Caco-2 (cell line): ENCODE measurements around the gene ATP6V0B. TPM values are rescaled to one million over a fixed set of nuclear protein-coding genes. Genes with fewer than 3 reads are reported as not detected.

ENCODE experiments used
- BruUV-seq: library from RNA; stranded (reverse); fragments of 400-500 nt; replicated peaks from 2 replicates; lab custom pipeline; 2021; lab: Mats Ljungman, UMichigan
- CTCF ChIA-PET: fragments of 300-600 bp; sonication (Branson Sonifier 250); formaldehyde crosslinking; loops from one replicate; lab custom pipeline; 2022; ENCODE audit warnings: antibody characterized with exemption; lab: Charles Lee
- POLR2A ChIA-PET: fragments of 300-600 bp; sonication (Branson Sonifier 250); formaldehyde crosslinking; loops from one replicate; lab custom pipeline; 2022; ENCODE audit warnings: antibody characterized with exemption; lab: Charles Lee
- DNase-seq, 2 experiments: peaks; one replicate each; pipeline versions ENCODE4 v3.0.0 to v3.0.0-alpha.2; 2020 to 2022
- H3K27me3 ChIP-seq: replicated peaks from 2 replicates; pipeline ENCODE4 v1.6.0; 2011; ENCODE audit warnings: low read length; ENCODE audit not compliant: control insufficient read depth, insufficient read depth
- H3K36me3 ChIP-seq: 2 replicates; pipeline ENCODE4 v1.5.1; 2011; ENCODE audit warnings: low read length; ENCODE audit not compliant: control insufficient read depth, insufficient read depth
- H3K4me1 ChIP-seq: fragments of 250-450 bp; sonication (Bioruptor Pico); 2 replicates; pipeline ENCODE4 v1.5.1; 2020; ENCODE audit warnings: mild to moderate bottlenecking
- H3K4me3 ChIP-seq: 2 replicates; pipeline ENCODE4 v1.5.1; 2011; ENCODE audit warnings: low read depth, mild to moderate bottlenecking, control low read depth, low read length
- H3K9me3 ChIP-seq: fragments of 250-450 bp; sonication (Bioruptor Pico); 2 replicates; pipeline ENCODE4 v1.5.1; 2020; ENCODE audit warnings: mild to moderate bottlenecking, moderate library complexity
- H3K27ac Mint-ChIP-seq: one replicate; pipeline ENCODE4 v1.8.0; 2022; ENCODE audit warnings: mixed read lengths; ENCODE audit not compliant: unreplicated experiment
- H3K27me3 Mint-ChIP-seq: one replicate; pipeline ENCODE4 v1.8.0; 2022; ENCODE audit warnings: mixed read lengths; ENCODE audit not compliant: insufficient read depth, unreplicated experiment
- H3K36me3 Mint-ChIP-seq: one replicate; pipeline ENCODE4 v1.8.0; 2022; ENCODE audit warnings: mild to moderate bottlenecking, mixed read lengths; ENCODE audit not compliant: insufficient read depth, unreplicated experiment
- H3K4me1 Mint-ChIP-seq: one replicate; pipeline ENCODE4 v1.8.0; 2022; ENCODE audit warnings: low read depth, mixed read lengths; ENCODE audit not compliant: unreplicated experiment
- H3K4me3 Mint-ChIP-seq: one replicate; pipeline ENCODE4 v1.8.0; 2022; ENCODE audit warnings: mild to moderate bottlenecking, moderate library complexity, mixed read lengths; ENCODE audit not compliant: unreplicated experiment
- H3K9me3 Mint-ChIP-seq: one replicate; pipeline ENCODE4 v1.8.0; 2022; ENCODE audit warnings: mixed read lengths; ENCODE audit not compliant: unreplicated experiment
- intact Hi-C: fragments of 100-400 bp; cut with micrococcal nuclease; formaldehyde crosslinking; loops from one replicate; pipeline ENCODE4 v1.10.0; 2022; ENCODE audit not compliant: unreplicated experiment
- total RNA-seq: library from RNA; stranded (reverse); gene quantifications from 2 replicates; pipeline ENCODE4 v1.2.3, GENCODE V29; 2022
- TF ChIP-seq, protein P1 (sequence below), 2 experiments: fragments of 200-600 bp in 1 of 2; IDR thresholded peaks; 1 replicate in 1 of 2; 2 replicates in 1 of 2; pipeline versions ENCODE4 v1.5.1 to v1.8.0; 2011 to 2022; ENCODE audit warnings: antibody characterized with exemption in 1 of 2, control low read depth in 1 of 2, inconsistent platforms in 1 of 2, low read depth in 1 of 2, low read length in 1 of 2, mild to moderate bottlenecking in 1 of 2, moderate library complexity in 1 of 2; ENCODE audit not compliant: insufficient read depth in 1 of 2, severe bottlenecking in 1 of 2, unreplicated experiment in 1 of 2

ATP6V0B gene
- total RNA-seq, 1 experiment from 2014 or later: 91.2 TPM

DNA sequence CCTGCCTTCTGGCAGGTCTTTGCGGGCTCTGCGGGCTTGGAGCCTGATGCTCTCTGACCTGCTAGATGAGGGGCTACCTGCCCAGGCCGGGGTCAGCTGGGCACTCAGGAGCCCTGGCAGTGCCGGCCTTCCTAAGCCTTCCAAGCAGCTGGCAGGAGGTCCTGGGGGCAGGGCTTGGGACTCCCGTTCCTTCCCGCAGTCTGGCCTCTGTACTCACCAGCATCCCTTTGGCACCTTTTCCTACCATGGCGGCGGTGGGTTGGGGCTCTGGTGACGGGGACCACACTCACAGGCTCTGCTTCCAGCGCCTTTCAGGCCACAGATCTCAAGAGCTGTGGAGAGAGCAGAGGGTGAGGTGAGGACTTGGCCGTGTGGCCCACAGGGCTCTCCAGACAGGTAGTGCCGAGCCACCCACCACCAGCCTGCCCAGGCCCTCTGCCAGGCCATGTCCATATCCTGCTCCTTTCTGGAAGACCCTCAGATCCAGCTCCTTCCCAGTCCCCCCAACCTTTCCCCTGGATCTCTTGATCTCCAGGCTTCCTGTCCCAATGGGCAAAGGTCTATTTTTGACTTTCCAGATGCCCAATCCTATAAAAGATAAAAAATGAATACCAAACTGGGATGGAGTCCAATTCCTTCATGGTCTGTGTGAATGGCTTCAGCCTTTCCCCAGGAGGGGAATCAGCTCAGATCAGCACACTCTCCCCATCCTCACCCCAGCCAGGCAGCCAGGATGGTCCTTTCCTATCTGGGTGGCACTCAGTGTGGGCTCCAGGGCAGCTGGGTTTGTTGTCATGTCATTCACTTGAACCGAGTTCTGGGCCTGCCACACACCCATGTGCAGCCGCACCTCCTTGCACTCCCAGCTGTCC, 49.5 kb downstream of the ATP6V0B start:
- Mint-ChIP-seq H3K4me3 (no peak overlapping the region), H3K9me3 (peaks cover 8% of the 10 kb centered on the region), H3K27ac (no peak overlapping the region), H3K27me3 (no peaks in the 10 kb centered on the region), H3K4me1 (peaks cover 17% of the 10 kb centered on the region), H3K36me3 (peaks cover 12% of the 10 kb centered on the region)
- TF ChIP-seq, protein P1, sequence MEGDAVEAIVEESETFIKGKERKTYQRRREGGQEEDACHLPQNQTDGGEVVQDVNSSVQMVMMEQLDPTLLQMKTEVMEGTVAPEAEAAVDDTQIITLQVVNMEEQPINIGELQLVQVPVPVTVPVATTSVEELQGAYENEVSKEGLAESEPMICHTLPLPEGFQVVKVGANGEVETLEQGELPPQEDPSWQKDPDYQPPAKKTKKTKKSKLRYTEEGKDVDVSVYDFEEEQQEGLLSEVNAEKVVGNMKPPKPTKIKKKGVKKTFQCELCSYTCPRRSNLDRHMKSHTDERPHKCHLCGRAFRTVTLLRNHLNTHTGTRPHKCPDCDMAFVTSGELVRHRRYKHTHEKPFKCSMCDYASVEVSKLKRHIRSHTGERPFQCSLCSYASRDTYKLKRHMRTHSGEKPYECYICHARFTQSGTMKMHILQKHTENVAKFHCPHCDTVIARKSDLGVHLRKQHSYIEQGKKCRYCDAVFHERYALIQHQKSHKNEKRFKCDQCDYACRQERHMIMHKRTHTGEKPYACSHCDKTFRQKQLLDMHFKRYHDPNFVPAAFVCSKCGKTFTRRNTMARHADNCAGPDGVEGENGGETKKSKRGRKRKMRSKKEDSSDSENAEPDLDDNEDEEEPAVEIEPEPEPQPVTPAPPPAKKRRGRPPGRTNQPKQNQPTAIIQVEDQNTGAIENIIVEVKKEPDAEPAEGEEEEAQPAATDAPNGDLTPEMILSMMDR (IDR thresholded peaks at IDR 0.05; ENCODE audit: insufficient read depth in 1 of 2, low read depth in 1 of 2, low read length in 1 of 2, severe bottlenecking in 1 of 2, unreplicated experiment in 1 of 2): no peak
- ChIA-PET CTCF (no interaction called here), POLR2A (no interaction called here)
- H3K27me3 ChIP-seq: no peaks in the 10 kb centered on the region
- H3K9me3 ChIP-seq: no peaks in the 10 kb centered on the region
- no peaks in the 10 kb centered on the region for H3K4me1 ChIP-seq
- intact Hi-C loops: no loop called here
- peak in 1 of 2 experiments; percentile 0 for DNase-seq
- H3K36me3 ChIP-seq: no peaks in the 10 kb centered on the region
- BruUV-seq: no TSS peak
- no peak overlapping the region for H3K4me3 ChIP-seq

DNA sequence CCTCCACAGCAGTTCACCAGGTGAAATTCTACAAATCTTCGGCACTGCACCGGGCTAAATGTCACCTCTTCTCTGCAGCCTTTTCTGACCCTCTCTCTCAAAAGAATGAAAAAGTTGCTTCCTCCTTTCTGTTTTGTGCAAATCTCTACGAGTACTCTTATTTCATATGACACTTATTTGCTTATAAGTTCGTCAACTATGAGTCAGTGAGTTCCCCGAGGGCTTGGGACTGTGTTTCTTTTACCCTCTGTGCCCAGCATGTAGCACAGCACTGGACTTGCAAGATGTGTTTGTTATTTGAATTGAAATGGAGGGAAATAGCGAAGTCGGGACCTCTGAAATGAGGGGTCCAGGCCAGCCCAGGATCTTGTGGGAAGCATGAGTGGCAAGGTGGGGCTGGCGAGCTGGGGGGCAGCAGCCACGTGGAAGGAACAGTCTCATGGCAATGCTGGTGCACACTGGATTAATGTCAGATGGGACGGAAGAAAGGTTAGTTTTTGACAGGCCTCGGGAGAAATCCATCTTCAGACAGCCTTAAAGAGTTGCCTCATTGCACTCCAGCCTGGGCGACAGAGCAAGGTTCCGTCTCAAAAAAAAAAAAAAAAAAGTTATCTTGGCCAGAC, 50.3 kb downstream of the ATP6V0B start:
- Histone ChIP-seq H3K4me3 (no peak overlapping the region), H3K9me3 (no peaks in the 10 kb centered on the region), H3K36me3 (no peaks in the 10 kb centered on the region), H3K4me1 (no peaks in the 10 kb centered on the region), H3K27me3 (no peaks in the 10 kb centered on the region)
- Mint-ChIP-seq H3K4me1 (peaks cover 22% of the 10 kb centered on the region), H3K27ac (no peak overlapping the region), H3K9me3 (peaks cover 8% of the 10 kb centered on the region), H3K27me3 (no peaks in the 10 kb centered on the region), H3K36me3 (peaks cover 19% of the 10 kb centered on the region), H3K4me3 (no peak overlapping the region)
- ChIA-PET POLR2A (no interaction called here), CTCF (interaction anchor here (0.7 kb wide), 1 partner anchor 145 kb away, joined by 3 read pairs; no protein-coding TSS in a partner anchor)
- intact Hi-C loops: no loop called here
- BruUV-seq: no TSS peak
- TF ChIP-seq, protein P1 (IDR thresholded peaks at IDR 0.05; ENCODE audit: insufficient read depth in 1 of 2, low read depth in 1 of 2, low read length in 1 of 2, severe bottlenecking in 1 of 2, unreplicated experiment in 1 of 2): no peak
- no peak for DNase-seq

DNA sequence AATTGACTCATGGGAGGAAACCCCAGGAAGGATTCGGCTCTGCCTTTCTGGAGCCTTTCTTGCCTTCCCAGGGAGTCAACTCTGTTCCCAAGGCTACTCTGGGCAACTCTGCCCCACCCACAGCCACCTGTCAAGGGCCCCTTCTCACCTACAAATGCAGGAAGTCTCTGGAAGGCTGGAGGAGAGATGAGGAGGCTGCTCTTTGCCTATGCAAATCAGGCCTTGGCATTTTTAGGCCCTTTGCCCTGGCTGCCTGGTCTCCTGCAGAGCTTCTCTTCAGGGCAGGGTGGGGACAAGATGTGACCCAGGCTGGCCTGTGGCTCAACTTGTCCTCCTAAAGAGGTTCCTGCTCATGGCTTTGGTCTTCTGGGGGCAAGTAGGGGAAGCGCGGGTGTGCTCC, 51.1 kb downstream of the ATP6V0B start:
- H3K27me3 ChIP-seq: no peaks in the 10 kb centered on the region
- POLR2A ChIA-PET: no interaction called here
- H3K27ac Mint-ChIP-seq: no peak overlapping the region
- TF ChIP-seq, protein P1 (IDR thresholded peaks at IDR 0.05; ENCODE audit: insufficient read depth in 1 of 2, low read depth in 1 of 2, low read length in 1 of 2, severe bottlenecking in 1 of 2, unreplicated experiment in 1 of 2): no peak
- H3K9me3 Mint-ChIP-seq: peaks cover 8% of the 10 kb centered on the region
- CTCF ChIA-PET: interaction anchor here (0.7 kb wide), 1 partner anchor 144 kb away, joined by 3 read pairs; no protein-coding TSS in a partner anchor
- DNase-seq: no peak
- no peaks in the 10 kb centered on the region for H3K36me3 ChIP-seq
- no peaks in the 10 kb centered on the region for H3K4me1 ChIP-seq
- no peaks in the 10 kb centered on the region for H3K9me3 ChIP-seq
- no peak overlapping the region for H3K4me3 ChIP-seq
- intact Hi-C loops: no loop called here
- H3K27me3 Mint-ChIP-seq: no peaks in the 10 kb centered on the region
- H3K4me3 Mint-ChIP-seq: no peak overlapping the region
- peaks cover 22% of the 10 kb centered on the region for H3K4me1 Mint-ChIP-seq
- peaks cover 20% of the 10 kb centered on the region for H3K36me3 Mint-ChIP-seq
- no TSS peak for BruUV-seq
